Loucy (cell line): Measurements from ENCODE around the gene PLEKHG4B.

Experiments used
- H2AFZ ChIP-seq: fragments of 200-600 bp; sonication (generic); 2 replicates; pipeline ENCODE4 v1.6.0; 2016; ENCODE audit warnings: antibody characterized with exemption, mild to moderate bottlenecking, low read length, moderate library complexity
- H3F3A ChIP-seq: fragments of 200-600 bp; 2 replicates; pipeline ENCODE4 v1.6.0; 2016; ENCODE audit warnings: antibody characterized with exemption, low read depth, mild to moderate bottlenecking
- H3K27me3 ChIP-seq: fragments of 200-600 bp; sonication (generic); 2 replicates; pipeline ENCODE4 v1.6.1; 2014; ENCODE audit warnings: low read length, mild to moderate bottlenecking; ENCODE audit not compliant: insufficient read depth, poor library complexity, severe bottlenecking
- H3K36me3 ChIP-seq: fragments of 200-600 bp; sonication (generic); 2 replicates; pipeline ENCODE4 v1.6.1; 2016; ENCODE audit warnings: low read length; ENCODE audit not compliant: insufficient read depth
- H3K4me1 ChIP-seq: fragments of 200-600 bp; sonication (generic); 2 replicates; pipeline ENCODE4 v1.5.1; 2014; ENCODE audit warnings: low read length, mild to moderate bottlenecking; ENCODE audit not compliant: insufficient read depth, poor library complexity, severe bottlenecking
- H3K4me2 ChIP-seq: fragments of 200-600 bp; sonication (generic); 2 replicates; pipeline ENCODE4 v1.6.0; 2014; ENCODE audit warnings: antibody characterized with exemption, low read length, low read depth, mild to moderate bottlenecking; ENCODE audit not compliant: poor library complexity, severe bottlenecking
- H3K4me3 ChIP-seq: fragments of 200-600 bp; sonication (generic); 2 replicates; pipeline ENCODE4 v1.5.1; 2014; ENCODE audit warnings: low read length, mild to moderate bottlenecking, mixed read lengths; ENCODE audit not compliant: poor library complexity, severe bottlenecking
- H3K79me2 ChIP-seq: fragments of 200-600 bp; sonication (generic); 2 replicates; pipeline ENCODE4 v1.6.1; 2014; ENCODE audit warnings: low read length; ENCODE audit not compliant: insufficient read depth
- H3K9ac ChIP-seq: fragments of 200-600 bp; sonication (generic); 2 replicates; pipeline ENCODE4 v1.6.0; 2014; ENCODE audit warnings: mild to moderate bottlenecking, low read depth, low read length, moderate library complexity; ENCODE audit not compliant: poor library complexity, severe bottlenecking
- H3K9me2 ChIP-seq: fragments of 200-600 bp; sonication (generic); replicated peaks from 2 replicates; pipeline ENCODE4 v1.6.1; 2016; ENCODE audit warnings: low read depth, low read length, mixed read lengths
- H3K9me3 ChIP-seq: fragments of 200-600 bp; sonication (generic); 2 replicates; pipeline ENCODE4 v1.6.1; 2014; ENCODE audit warnings: mild to moderate bottlenecking, antibody characterized with exemption, low read length, low read depth; ENCODE audit not compliant: insufficient read depth
- H4K20me1 ChIP-seq: fragments of 200-600 bp; sonication (generic); 2 replicates; pipeline ENCODE4 v1.6.0; 2014; ENCODE audit warnings: antibody characterized with exemption, low read length, mild to moderate bottlenecking; ENCODE audit not compliant: insufficient read depth, poor library complexity, severe bottlenecking
- CTCF ChIP-seq: fragments of 200-600 bp; sonication (generic); conservative IDR thresholded peaks from 2 replicates; pipeline ENCODE4 v1.5.1; 2014; ENCODE audit warnings: mild to moderate bottlenecking, antibody characterized with exemption, low read length
- EZH2phosphoT487 ChIP-seq: fragments of 200-600 bp; IDR thresholded peaks from 2 replicates; pipeline ENCODE4 v1.6.1; 2018; ENCODE audit warnings: antibody characterized with exemption, mild to moderate bottlenecking, moderate library complexity, borderline replicate concordance

PLEKHG4B gene

GRCh38 chr5:128446-128845 lies 36.5 kb downstream of the PLEKHG4B start:
- no peak overlapping the region for H3K4me2 ChIP-seq
- no peak overlapping the region for H2AFZ ChIP-seq

GRCh38 chr5:129148-129547 lies 37.2 kb downstream of the PLEKHG4B start:
- no peak overlapping the region for H3K4me3 ChIP-seq
- no peaks in the 10 kb centered on the region for H3K79me2 ChIP-seq
- no peak for TF ChIP-seq CTCF
- H3K4me2 ChIP-seq: no peak overlapping the region
- no peaks in the 10 kb centered on the region for H3K9me2 ChIP-seq
- H2AFZ ChIP-seq: no peak overlapping the region
- H3K9me3 ChIP-seq: peaks cover 12% of the 10 kb centered on the region; the same call in 1 of the 2 replicates
- H3K36me3 ChIP-seq: no peaks in the 10 kb centered on the region
- no peak overlapping the region for H3K9ac ChIP-seq
- H4K20me1 ChIP-seq: no peaks in the 10 kb centered on the region
- no peaks in the 10 kb centered on the region for H3K27me3 ChIP-seq
- no peaks in the 10 kb centered on the region for H3F3A ChIP-seq
- H3K4me1 ChIP-seq: peaks cover under 1% of the 10 kb centered on the region

More at GRCh38 chr5:128446-128845, 36.5 kb downstream of the PLEKHG4B start:
- Histone ChIP-seq H3F3A (no peaks in the 10 kb centered on the region), H3K9ac (no peak overlapping the region), H3K9me3 (peaks cover 12% of the 10 kb centered on the region; the same call in 1 of the 2 replicates), H3K36me3 (no peaks in the 10 kb centered on the region), H3K4me1 (peaks cover 8% of the 10 kb centered on the region), H3K9me2 (no peaks in the 10 kb centered on the region), H3K4me3 (no peak overlapping the region), H4K20me1 (no peaks in the 10 kb centered on the region), H3K27me3 (no peaks in the 10 kb centered on the region), H3K79me2 (no peaks in the 10 kb centered on the region)
- no peak for TF ChIP-seq CTCF
- no peak for TF ChIP-seq EZH2phosphoT487

GRCh38 chr5:129820-130219 lies 37.9 kb downstream of the PLEKHG4B start:
- no peaks in the 10 kb centered on the region for H3K4me1 ChIP-seq
- H3K9me3 ChIP-seq: peaks cover 9% of the 10 kb centered on the region; the same call in 1 of the 2 replicates
- no peaks in the 10 kb centered on the region for H3K9me2 ChIP-seq
- H4K20me1 ChIP-seq: no peaks in the 10 kb centered on the region
- TF ChIP-seq EZH2phosphoT487 (no peak), CTCF (no peak)
- no peak overlapping the region for H3K4me2 ChIP-seq
- no peaks in the 10 kb centered on the region for H3K27me3 ChIP-seq
- no peak overlapping the region for H2AFZ ChIP-seq
- no peaks in the 10 kb centered on the region for H3K36me3 ChIP-seq
- no peak overlapping the region for H3K9ac ChIP-seq
- H3F3A ChIP-seq: no peaks in the 10 kb centered on the region
- H3K79me2 ChIP-seq: no peaks in the 10 kb centered on the region
- no peak overlapping the region for H3K4me3 ChIP-seq
